OCI-LY3 (cell line): ENCODE measurements around the gene PKDREJ.

ENCODE experiments used
- H2AFZ ChIP-seq: fragments of 200-600, 300-600 bp; shearing (Covaris generic); 2 replicates; pipeline ENCODE4 v1.6.0; 2014; ENCODE audit warnings: antibody characterized with exemption, low read depth, low read length
- H3K27ac ChIP-seq: fragments of 200-600, 300-600 bp; sonication (generic); 2 replicates; pipeline ENCODE4 v1.5.1; 2014; ENCODE audit warnings: mild to moderate bottlenecking, low read length, moderate library complexity, mixed read lengths
- H3K27me3 ChIP-seq: fragments of 200-600, 300-600 bp; sonication (generic); 2 replicates; pipeline ENCODE4 v1.6.1; 2014; ENCODE audit warnings: low read depth, low read length, mixed read lengths
- H3K36me3 ChIP-seq: fragments of 200-600, 300-600 bp; sonication (generic); replicated peaks from 2 replicates; pipeline ENCODE3; 2014; ENCODE audit warnings: low read depth, low read length, mixed read lengths
- H3K4me1 ChIP-seq: fragments of 300-600, 200-600 bp; sonication (generic); 2 replicates; pipeline ENCODE4 v1.6.1; 2014; ENCODE audit warnings: low read length, mixed read lengths
- H3K4me2 ChIP-seq: fragments of 200-600, 300-600 bp; sonication (generic); 2 replicates; pipeline ENCODE4 v1.6.1; 2014; ENCODE audit warnings: low read length, mixed read lengths
- H3K4me3 ChIP-seq: fragments of 300-600, 200-600 bp; sonication (generic); 2 replicates; pipeline ENCODE4 v1.5.1; 2014; ENCODE audit warnings: antibody characterized with exemption, mild to moderate bottlenecking, low read length, moderate library complexity
- H3K79me2 ChIP-seq: fragments of 300-600, 200-600 bp; shearing (Covaris generic); 2 replicates; pipeline ENCODE4 v1.6.1; 2014; ENCODE audit warnings: mild to moderate bottlenecking, low read length, mixed read lengths
- H3K9ac ChIP-seq: fragments of 300-600, 200-600 bp; shearing (Covaris generic); 2 replicates; pipeline ENCODE4 v1.6.0; 2014; ENCODE audit warnings: mild to moderate bottlenecking, low read length, moderate library complexity
- H3K9me3 ChIP-seq: fragments of 200-600, 300-600 bp; shearing (Covaris generic); 2 replicates; pipeline ENCODE4 v1.6.1; 2014; ENCODE audit warnings: low read length, mixed read lengths; ENCODE audit not compliant: insufficient read depth
- H4K20me1 ChIP-seq: fragments of 200-600, 300-600 bp; sonication (generic); 2 replicates; pipeline ENCODE4 v1.6.1; 2016; ENCODE audit warnings: low read length, mixed read lengths; ENCODE audit not compliant: insufficient read depth
- EZH2phosphoT487 ChIP-seq: fragments of 200-600 bp; shearing (Covaris generic); IDR thresholded peaks from 2 replicates; pipeline ENCODE4 v1.6.1; 2018; ENCODE audit warnings: antibody characterized with exemption, mixed run types, low read depth
- TF ChIP-seq, protein P1 (sequence below): fragments of 200-600, 300-600 bp; sonication (generic); IDR thresholded peaks from 2 replicates; pipeline ENCODE4 v1.5.1; 2014; ENCODE audit warnings: antibody characterized with exemption, low read length, low read depth

The PKDREJ gene

DNA sequence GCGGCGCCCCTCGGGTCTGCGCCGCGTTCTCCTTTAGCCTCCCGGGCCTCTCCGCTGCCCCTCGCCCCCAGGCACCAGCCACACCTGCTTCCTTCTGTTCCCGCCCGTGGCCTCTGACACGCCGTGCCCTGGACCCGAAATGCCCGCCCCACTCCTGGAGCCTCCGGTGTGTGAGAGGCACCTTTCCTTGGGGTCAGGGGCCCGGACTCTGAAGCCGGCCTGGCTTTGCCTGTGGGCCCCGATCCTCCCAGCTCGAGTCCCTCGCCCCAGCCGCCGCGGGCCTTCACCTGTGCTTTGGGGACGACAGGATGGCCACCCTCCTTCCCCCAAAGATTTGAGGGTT lies 12.4 kb downstream of the PKDREJ start:
- Histone ChIP-seq H3K4me3 (peak overlapping the region; percentile 89), H2AFZ (peak overlapping the region; percentile 86; the same call in 1 of the 2 replicates), H3K36me3 (peaks cover 3% of the 10 kb centered on the region), H3K27me3 (no peaks in the 10 kb centered on the region), H4K20me1 (no peaks in the 10 kb centered on the region), H3K9ac (peak overlapping the region; percentile 86), H3K4me2 (peak overlapping the region; percentile 96), H3K9me3 (no peaks in the 10 kb centered on the region), H3K27ac (no peak overlapping the region), H3K79me2 (peaks cover 17% of the 10 kb centered on the region), H3K4me1 (peaks cover 12% of the 10 kb centered on the region)
- TF ChIP-seq, protein P1, sequence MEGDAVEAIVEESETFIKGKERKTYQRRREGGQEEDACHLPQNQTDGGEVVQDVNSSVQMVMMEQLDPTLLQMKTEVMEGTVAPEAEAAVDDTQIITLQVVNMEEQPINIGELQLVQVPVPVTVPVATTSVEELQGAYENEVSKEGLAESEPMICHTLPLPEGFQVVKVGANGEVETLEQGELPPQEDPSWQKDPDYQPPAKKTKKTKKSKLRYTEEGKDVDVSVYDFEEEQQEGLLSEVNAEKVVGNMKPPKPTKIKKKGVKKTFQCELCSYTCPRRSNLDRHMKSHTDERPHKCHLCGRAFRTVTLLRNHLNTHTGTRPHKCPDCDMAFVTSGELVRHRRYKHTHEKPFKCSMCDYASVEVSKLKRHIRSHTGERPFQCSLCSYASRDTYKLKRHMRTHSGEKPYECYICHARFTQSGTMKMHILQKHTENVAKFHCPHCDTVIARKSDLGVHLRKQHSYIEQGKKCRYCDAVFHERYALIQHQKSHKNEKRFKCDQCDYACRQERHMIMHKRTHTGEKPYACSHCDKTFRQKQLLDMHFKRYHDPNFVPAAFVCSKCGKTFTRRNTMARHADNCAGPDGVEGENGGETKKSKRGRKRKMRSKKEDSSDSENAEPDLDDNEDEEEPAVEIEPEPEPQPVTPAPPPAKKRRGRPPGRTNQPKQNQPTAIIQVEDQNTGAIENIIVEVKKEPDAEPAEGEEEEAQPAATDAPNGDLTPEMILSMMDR = no peak
- TF ChIP-seq EZH2phosphoT487 = no peak

DNA sequence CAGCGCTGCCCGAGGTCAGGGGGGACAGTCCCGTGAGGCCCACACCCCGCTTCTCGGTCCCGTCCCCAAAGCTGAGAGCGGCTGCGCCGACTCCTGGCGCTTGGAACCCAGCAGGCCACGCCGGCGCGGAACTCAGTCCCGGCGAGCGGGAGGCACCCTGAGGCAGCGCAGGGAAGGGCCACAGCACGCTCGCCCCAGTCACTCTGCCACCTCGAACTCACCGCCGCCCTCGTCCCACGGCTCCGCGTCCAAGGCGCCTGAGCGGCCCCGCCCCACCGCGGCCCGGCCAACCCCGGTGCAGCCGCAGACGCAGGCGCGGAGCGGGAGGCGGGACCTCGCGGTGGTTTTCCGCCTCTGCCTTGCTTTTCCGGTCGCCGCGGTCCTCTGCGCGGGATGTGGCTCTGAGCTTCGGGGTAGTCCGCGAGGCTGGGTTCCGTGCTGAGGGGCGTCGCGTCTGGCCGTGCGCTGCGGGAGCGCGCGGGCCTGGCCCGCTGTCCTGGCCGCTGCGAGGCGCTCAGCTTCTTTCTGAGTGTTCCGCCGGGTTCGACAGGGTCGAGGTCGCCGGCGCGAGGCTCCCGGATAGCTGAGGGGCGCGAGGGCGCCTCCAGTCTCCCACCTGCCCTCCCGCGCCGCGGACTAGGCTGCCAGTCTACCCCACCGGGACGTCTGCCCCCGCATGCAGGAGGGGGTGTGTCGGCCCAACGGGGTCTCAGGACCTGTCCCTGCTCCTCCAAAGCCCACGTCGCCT lies 12.9 kb downstream of the PKDREJ start, which contains the start of gene CDPF1:
Gene CDPF1 (minus strand): TSS at position 259 of the 748 bp plus-strand sequence. CDS start 2,009 bp downstream, outside the sequence.
- H4K20me1 ChIP-seq = no peaks in the 10 kb centered on the region
- H3K4me3 ChIP-seq = peak within 1 kb of the TSS; percentile 89
- peaks cover 12% of the 10 kb centered on the region for H3K4me1 ChIP-seq
- peak within 1 kb of the TSS; percentile 86 for H3K9ac ChIP-seq
- H3K9me3 ChIP-seq = no peaks in the 10 kb centered on the region
- peak within 1 kb of the TSS; percentile 96 for H3K4me2 ChIP-seq
- H3K27me3 ChIP-seq = no peaks in the 10 kb centered on the region
- TF ChIP-seq, protein P1 = no peak
- TF ChIP-seq EZH2phosphoT487 = no peak
- peak within 1 kb of the TSS; percentile 86 for H2AFZ ChIP-seq
- H3K36me3 ChIP-seq = peaks cover 3% of the 10 kb centered on the region
- H3K27ac ChIP-seq = peak within 1 kb of the TSS; percentile 63
- H3K79me2 ChIP-seq = peaks cover 17% of the 10 kb centered on the region

DNA sequence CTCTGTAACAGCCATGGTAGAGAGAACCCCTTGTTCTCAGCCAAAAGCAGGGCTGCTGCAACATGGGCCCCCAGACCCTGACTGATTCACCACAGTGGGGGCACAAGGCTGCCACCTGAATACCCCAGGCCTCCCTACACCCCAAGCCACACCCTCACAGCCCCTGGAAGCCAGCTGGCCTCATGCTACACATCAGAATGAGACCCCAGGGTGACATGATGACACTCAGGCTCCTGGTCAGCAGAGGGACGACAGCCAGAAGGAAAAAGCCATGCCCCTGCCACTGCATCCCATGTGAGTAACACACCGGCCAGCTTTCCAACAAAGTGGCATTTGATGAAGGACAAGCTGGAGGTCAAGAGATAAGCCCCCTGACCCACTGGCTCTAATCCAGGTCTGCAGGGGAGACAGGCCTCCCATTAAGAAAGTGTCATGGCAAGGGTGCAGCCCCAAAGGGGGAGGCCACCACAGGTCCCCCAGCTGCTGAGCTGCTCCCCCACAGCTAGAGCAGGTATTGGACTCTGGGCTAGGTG lies 15.6 kb downstream of the PKDREJ start:
- peaks cover 20% of the 10 kb centered on the region for H3K36me3 ChIP-seq
- TF ChIP-seq EZH2phosphoT487 = no peak
- TF ChIP-seq, protein P1 = no peak
- no peak overlapping the region for H3K4me2 ChIP-seq
- no peak overlapping the region for H3K4me3 ChIP-seq
- H3K9me3 ChIP-seq = no peaks in the 10 kb centered on the region
- no peak overlapping the region for H3K9ac ChIP-seq
- H3K4me1 ChIP-seq = peaks cover 12% of the 10 kb centered on the region
- H4K20me1 ChIP-seq = no peaks in the 10 kb centered on the region
- no peak overlapping the region for H3K27ac ChIP-seq
- no peak overlapping the region for H2AFZ ChIP-seq
- peaks cover 17% of the 10 kb centered on the region for H3K79me2 ChIP-seq
- no peaks in the 10 kb centered on the region for H3K27me3 ChIP-seq

DNA sequence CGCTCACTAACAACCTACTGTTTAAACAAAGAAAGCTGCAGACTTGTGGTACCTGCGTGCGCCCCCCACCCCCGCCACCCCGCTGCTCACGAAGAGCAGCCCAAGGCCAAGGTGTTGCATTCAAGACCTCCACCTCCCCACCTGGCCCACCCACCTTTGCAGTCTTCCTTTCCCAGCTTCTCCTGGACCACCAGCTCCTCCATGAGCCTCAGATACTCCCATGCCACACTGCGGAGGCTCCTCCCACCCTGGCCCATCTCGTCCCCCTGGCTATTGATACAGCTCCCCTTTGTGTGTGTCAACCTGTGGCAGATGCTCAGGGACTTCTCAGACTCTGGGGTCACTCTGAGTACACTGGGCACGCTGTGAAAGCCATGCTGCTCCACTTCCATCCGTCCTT lies 17.0 kb downstream of the PKDREJ start:
- H3K4me2 ChIP-seq = no peak overlapping the region
- H3K79me2 ChIP-seq = peaks cover 17% of the 10 kb centered on the region

More for the DNA sequence above, 17.0 kb downstream of the PKDREJ start:
- H3K4me3 ChIP-seq = no peak overlapping the region
- H3K9me3 ChIP-seq = no peaks in the 10 kb centered on the region
- TF ChIP-seq EZH2phosphoT487 = no peak
- TF ChIP-seq, protein P1 = no peak
- H3K27me3 ChIP-seq = no peaks in the 10 kb centered on the region
- no peak overlapping the region for H2AFZ ChIP-seq
- H3K27ac ChIP-seq = no peak overlapping the region
- peaks cover 20% of the 10 kb centered on the region for H3K36me3 ChIP-seq
- H4K20me1 ChIP-seq = no peaks in the 10 kb centered on the region
- H3K9ac ChIP-seq = no peak overlapping the region
- H3K4me1 ChIP-seq = peaks cover 12% of the 10 kb centered on the region
